GM21423 (cell line): Measurements from ENCODE around the gene PTPRR.

Experiments
- ATAC-seq: cut with Tn5 transposase; IDR thresholded peaks from one replicate; pipeline ENCODE4 v1.9.1; 2021; ENCODE audit warnings: mild to moderate bottlenecking, moderate library complexity; ENCODE audit not compliant: unreplicated experiment

PTPRR gene

GRCh38 chr12:70806043-70806442 lies 114.5 kb downstream of the PTPRR start:
- no peak for ATAC-seq

- ATAC-seq: no peak
Observed at GRCh38 chr12:70798016-70798783, 122.3 kb downstream of the PTPRR start.

- ATAC-seq: no peak
Observed at GRCh38 chr12:70796989-70797388, 123.5 kb downstream of the PTPRR start.

GRCh38 chr12:70795608-70796007 lies 124.9 kb downstream of the PTPRR start:
- ATAC-seq: no peak

- ATAC-seq: no peak
Observed at GRCh38 chr12:70794131-70794530, 126.4 kb downstream of the PTPRR start.

GRCh38 chr12:70788774-70789173 lies 131.8 kb downstream of the PTPRR start:
- ATAC-seq: no peak

- no peak for ATAC-seq
Observed at GRCh38 chr12:70787612-70788011, 132.9 kb downstream of the PTPRR start.

GRCh38 chr12:70785896-70786295 lies 134.6 kb downstream of the PTPRR start:
- no peak for ATAC-seq

- ATAC-seq: no peak
Observed at GRCh38 chr12:70784042-70784668, 136.4 kb downstream of the PTPRR start.

GRCh38 chr12:70783455-70783854 lies 137.1 kb downstream of the PTPRR start:
- ATAC-seq: no peak

GRCh38 chr12:70779250-70779649 lies 141.3 kb downstream of the PTPRR start:
- ATAC-seq: no peak

GRCh38 chr12:70774055-70774454 lies 146.5 kb downstream of the PTPRR start:
- no peak for ATAC-seq

- ATAC-seq: no peak
Observed at GRCh38 chr12:70772836-70773235, 147.7 kb downstream of the PTPRR start.

GRCh38 chr12:70771581-70771980 lies 149.0 kb downstream of the PTPRR start:
- no peak for ATAC-seq

- ATAC-seq: no peak
Observed at GRCh38 chr12:70763666-70764065, 156.9 kb downstream of the PTPRR start.

GRCh38 chr12:70762000-70762399 lies 158.5 kb downstream of the PTPRR start:
- ATAC-seq: no peak

- no peak for ATAC-seq
Observed at GRCh38 chr12:70759161-70759918, 161.2 kb downstream of the PTPRR start.

- ATAC-seq: no peak
Observed at GRCh38 chr12:70758494-70758845, 162.1 kb downstream of the PTPRR start.

- ATAC-seq: no peak
Observed at GRCh38 chr12:70757830-70758493, 162.6 kb downstream of the PTPRR start.

- ATAC-seq: no peak
Observed at GRCh38 chr12:70756791-70757190, 163.7 kb downstream of the PTPRR start.

- ATAC-seq: no peak
Observed at GRCh38 chr12:70756118-70756517, 164.4 kb downstream of the PTPRR start.
